PC-9 (cell line): ENCODE results near the gene HS3ST3B1. TPM values are rescaled to one million over a fixed set of nuclear protein-coding genes. Genes with fewer than 3 reads are reported as not detected.

ENCODE experiments used
- BruUV-seq: library from RNA; stranded (reverse); fragments of 400-500 nt; replicated peaks from 2 replicates; lab custom pipeline; 2021; lab: Mats Ljungman, UMichigan
- CTCF ChIA-PET: fragments of 300-600 bp; sonication (Branson Sonifier 250); formaldehyde crosslinking; loops from one replicate; lab custom pipeline; 2022; ENCODE audit warnings: antibody characterized with exemption; lab: Charles Lee
- POLR2A ChIA-PET: fragments of 300-600 bp; sonication (Branson Sonifier 250); formaldehyde crosslinking; loops from one replicate; lab custom pipeline; 2022; ENCODE audit warnings: antibody characterized with exemption; ENCODE audit not compliant: unreplicated experiment; lab: Charles Lee
- DNase-seq, 2 experiments: peaks; one replicate each; pipeline versions ENCODE4 v3.0.0 to v3.0.0-alpha.2; 2015 to 2022; ENCODE audit warnings: mixed read lengths in 1 of 2
- H2AFZ ChIP-seq: fragments of 200-600 bp; sonication (generic); 2 replicates; pipeline ENCODE4 v1.8.1; 2017; ENCODE audit warnings: antibody characterized with exemption
- H3F3A ChIP-seq: fragments of 200-600 bp; sonication (generic); 2 replicates; pipeline ENCODE4 v1.8.1; 2017; ENCODE audit warnings: antibody characterized with exemption, mild to moderate bottlenecking, low read depth; ENCODE audit not compliant: insufficient read depth
- H3K27ac ChIP-seq: fragments of 200-600 bp; sonication (generic); 2 replicates; pipeline ENCODE4 v1.6.1; 2016; ENCODE audit warnings: mixed run types
- H3K27me3 ChIP-seq: fragments of 200-600 bp; sonication (generic); 2 replicates; pipeline ENCODE4 v1.6.1; 2016; ENCODE audit warnings: low read depth, mixed run types; ENCODE audit not compliant: insufficient read depth
- H3K36me3 ChIP-seq: fragments of 200-600 bp; sonication (generic); 2 replicates; pipeline ENCODE4 v1.6.1; 2016; ENCODE audit warnings: low read depth, mixed run types
- H3K4me1 ChIP-seq: fragments of 200-600 bp; sonication (generic); replicated peaks from 2 replicates; pipeline ENCODE4 v1.6.1; 2016; ENCODE audit warnings: mixed run types; ENCODE audit not compliant: insufficient read depth
- H3K4me2 ChIP-seq: fragments of 200-600 bp; sonication (generic); 2 replicates; pipeline ENCODE4 v1.6.1; 2017; ENCODE audit warnings: mixed run types
- H3K4me3 ChIP-seq: fragments of 200-600 bp; sonication (generic); 2 replicates; pipeline ENCODE4 v1.6.1; 2016; ENCODE audit warnings: mixed run types
- H3K79me2 ChIP-seq: fragments of 200-600 bp; sonication (generic); 2 replicates; pipeline ENCODE4 v1.6.1; 2017; ENCODE audit warnings: low read depth, mixed run types
- H3K9me2 ChIP-seq: fragments of 200-600 bp; sonication (generic); 2 replicates; pipeline ENCODE4 v1.8.1; 2017; ENCODE audit warnings: mild to moderate bottlenecking; ENCODE audit not compliant: insufficient read depth
- H3K9me3 ChIP-seq: fragments of 200-600 bp; sonication (generic); 2 replicates; pipeline ENCODE4 v1.8.1; 2016; ENCODE audit warnings: low read depth; ENCODE audit not compliant: insufficient read depth
- H4K20me1 ChIP-seq: fragments of 200-600 bp; sonication (generic); 2 replicates; pipeline ENCODE4 v1.8.1; 2017; ENCODE audit not compliant: insufficient read depth
- CTCF ChIP-seq: fragments of 200-600 bp; sonication (generic); conservative IDR thresholded peaks from 2 replicates; pipeline ENCODE4 v1.6.1; 2017; ENCODE audit warnings: mixed run types, antibody characterized with exemption, mild to moderate bottlenecking, moderate library complexity
- EZH2 ChIP-seq: fragments of 200-600 bp; sonication (generic); IDR thresholded peaks from 2 replicates; pipeline ENCODE4 v1.8.0; 2017; ENCODE audit warnings: antibody characterized with exemption, low read depth
- intact Hi-C: fragments of 100-400 bp; cut with micrococcal nuclease; formaldehyde crosslinking; loops from one replicate; pipeline ENCODE4 v1.10.0; 2022; ENCODE audit not compliant: unreplicated experiment
- total RNA-seq: library from RNA; stranded (reverse); gene quantifications from 2 replicates; pipeline ENCODE4 v1.2.3, GENCODE V29; 2021

The HS3ST3B1 gene
- total RNA-seq, 1 experiment from 2014 or later = not detected

GRCh38 chr17:14334276-14334840, 33.5 kb downstream of the HS3ST3B1 start:
- H3K4me3 ChIP-seq = no peak overlapping the region
- peaks cover 19% of the 10 kb centered on the region; the same call in 1 of the 2 replicates for H3K27me3 ChIP-seq
- no peak overlapping the region for H3K27ac ChIP-seq
- H3K4me2 ChIP-seq = no peak overlapping the region
- no peaks in the 10 kb centered on the region for H3K79me2 ChIP-seq
- H3K9me3 ChIP-seq = no peaks in the 10 kb centered on the region
- no peak overlapping the region for H2AFZ ChIP-seq
- BruUV-seq = no TSS peak
- H4K20me1 ChIP-seq = no peaks in the 10 kb centered on the region
- H3F3A ChIP-seq = no peaks in the 10 kb centered on the region
- H3K9me2 ChIP-seq = no peaks in the 10 kb centered on the region
- no peaks in the 10 kb centered on the region for H3K4me1 ChIP-seq
- POLR2A ChIA-PET = no interaction called here
- DNase-seq = no peak
- TF ChIP-seq CTCF (no peak), EZH2 (no peak)
- intact Hi-C loops = no loop called here
- CTCF ChIA-PET = no interaction called here
- H3K36me3 ChIP-seq = no peaks in the 10 kb centered on the region

DNA sequence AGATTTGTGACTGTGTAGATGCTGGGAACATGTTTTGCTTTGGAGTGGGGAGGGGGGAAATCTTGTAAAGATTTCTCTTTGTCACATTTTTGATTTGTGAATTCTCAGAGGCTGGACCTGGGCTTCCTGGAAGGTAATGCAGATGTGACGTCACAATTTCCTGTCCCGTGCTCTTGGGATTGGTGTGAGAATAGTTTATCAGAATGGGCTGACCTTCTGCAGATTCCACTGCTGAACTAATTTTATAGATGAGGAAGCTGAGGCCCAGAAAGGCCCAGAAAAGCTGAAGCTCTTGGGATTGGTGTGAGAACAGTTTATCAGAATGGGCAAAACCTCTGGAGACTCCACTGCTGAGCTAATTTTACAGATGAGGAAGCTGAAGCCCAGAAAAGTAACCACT, 34.0 kb downstream of the HS3ST3B1 start:
- CTCF ChIA-PET = no interaction called here
- Histone ChIP-seq H4K20me1 (no peaks in the 10 kb centered on the region), H3K9me2 (no peaks in the 10 kb centered on the region), H3K4me1 (no peaks in the 10 kb centered on the region), H3K36me3 (no peaks in the 10 kb centered on the region), H3K27ac (no peak overlapping the region), H3K4me3 (no peak overlapping the region), H2AFZ (no peak overlapping the region), H3K9me3 (no peaks in the 10 kb centered on the region), H3K79me2 (no peaks in the 10 kb centered on the region), H3K4me2 (no peak overlapping the region), H3F3A (no peaks in the 10 kb centered on the region), H3K27me3 (peaks cover 23% of the 10 kb centered on the region)
- DNase-seq = no peak
- TF ChIP-seq EZH2 (no peak), CTCF (no peak)
- intact Hi-C loops = no loop called here
- BruUV-seq = no TSS peak
- POLR2A ChIA-PET = no interaction called here

- H3K9me2 ChIP-seq = no peaks in the 10 kb centered on the region
- no peaks in the 10 kb centered on the region for H3F3A ChIP-seq
- H3K4me3 ChIP-seq = no peak overlapping the region
- intact Hi-C loops = no loop called here
- no peaks in the 10 kb centered on the region for H4K20me1 ChIP-seq
- H3K36me3 ChIP-seq = no peaks in the 10 kb centered on the region
- no peaks in the 10 kb centered on the region for H3K4me1 ChIP-seq
- H3K4me2 ChIP-seq = no peak overlapping the region
- H3K79me2 ChIP-seq = no peaks in the 10 kb centered on the region
- no peak overlapping the region for H2AFZ ChIP-seq
- ChIA-PET POLR2A (no interaction called here), CTCF (no interaction called here)
- H3K9me3 ChIP-seq = no peaks in the 10 kb centered on the region
- TF ChIP-seq CTCF = no peak
- TF ChIP-seq EZH2 = no peak
- H3K27ac ChIP-seq = no peak overlapping the region
- no peak for DNase-seq
- H3K27me3 ChIP-seq = peaks cover 37% of the 10 kb centered on the region
- no TSS peak for BruUV-seq
Measured at GRCh38 chr17:14336418-14336817, 35.5 kb downstream of the HS3ST3B1 start.
